Endodermal cell (in vitro differentiated cells): ENCODE data around the gene RCN2. TPM values are rescaled to one million over a fixed set of nuclear protein-coding genes. Genes with fewer than 3 reads are reported as not detected.

Experiments
- DNase-seq: peaks from one replicate; pipeline ENCODE4 v3.0.0-alpha.2; 2017
- H3K27ac ChIP-seq: 2 replicates; pipeline ENCODE4 v1.5.1; 2013; ENCODE audit warnings: mild to moderate bottlenecking, low read depth, low read length, moderate library complexity
- H3K27me3 ChIP-seq: 2 replicates; pipeline ENCODE4 v1.6.1; 2013; ENCODE audit warnings: mild to moderate bottlenecking, low read length, moderate library complexity; ENCODE audit not compliant: insufficient read depth, control insufficient read depth, poor library complexity, severe bottlenecking
- H3K36me3 ChIP-seq: 2 replicates; pipeline ENCODE4 v1.7.0; 2013; ENCODE audit warnings: mild to moderate bottlenecking, low read length, moderate library complexity; ENCODE audit not compliant: control insufficient read depth, insufficient read depth
- H3K4me1 ChIP-seq: one replicate; pipeline ENCODE4 v1.7.0; 2013; ENCODE audit warnings: low read length; ENCODE audit not compliant: control insufficient read depth, insufficient read depth
- H3K4me3 ChIP-seq: 2 replicates; pipeline ENCODE4 v1.5.1; 2013; ENCODE audit warnings: mild to moderate bottlenecking, low read length, moderate library complexity
- H3K9ac ChIP-seq: 2 replicates; pipeline ENCODE4 v1.6.1; 2013; ENCODE audit warnings: mild to moderate bottlenecking, low read length, moderate library complexity; ENCODE audit not compliant: poor library complexity, severe bottlenecking; ENCODE audit errors: extremely low read depth
- H3K9me3 ChIP-seq: 2 replicates; pipeline ENCODE4 v1.6.1; 2013; ENCODE audit warnings: mild to moderate bottlenecking, low read length, moderate library complexity; ENCODE audit not compliant: control insufficient read depth
- H3K27ac Mint-ChIP-seq: 2 replicates; pipeline ENCODE4 v1.8.0; 2020; ENCODE audit warnings: mixed read lengths
- H3K27me3 Mint-ChIP-seq: 2 replicates; pipeline ENCODE4 v1.8.0; 2021; ENCODE audit warnings: mild to moderate bottlenecking, mixed read lengths; ENCODE audit not compliant: insufficient read depth
- H3K36me3 Mint-ChIP-seq: 2 replicates; pipeline ENCODE4 v1.8.0; 2020; ENCODE audit warnings: low read depth, mixed read lengths
- H3K4me1 Mint-ChIP-seq: 2 replicates; pipeline ENCODE4 v1.8.0; 2020; ENCODE audit warnings: mixed read lengths
- H3K4me3 Mint-ChIP-seq: 2 replicates; pipeline ENCODE4 v1.8.0; 2020; ENCODE audit warnings: mild to moderate bottlenecking, moderate library complexity, mixed read lengths
- H3K9me3 Mint-ChIP-seq: 2 replicates; pipeline ENCODE4 v1.8.0; 2020; ENCODE audit warnings: mild to moderate bottlenecking, mixed read lengths
- CTCF ChIP-seq: fragments of 200-600 bp; sonication (generic); conservative IDR thresholded peaks from 2 replicates; pipeline ENCODE4 v1.5.0; 2021; ENCODE audit warnings: antibody characterized with exemption, mild to moderate bottlenecking
- WGBS, 2 experiments: methylation state at CpG; one replicate each; pipeline versions ENCODE4 v1.1.5 to v1.1.7; 2013; ENCODE audit warnings: missing lambda C conversion rate in 2 of 2, mixed read lengths in 1 of 2; ENCODE audit not compliant: insufficient coverage in 1 of 2, insufficient read length in 1 of 2; 5-methylcytosine and 5-hydroxymethylcytosine counted together
- total RNA-seq, 2 donors: library from RNA; stranded (reverse); fragmentation: NEBNext Ultra II Directional in 1 of 2; extraction: Animal tissue kit (Norgen Biotek cat#: 25700) in 1 of 2; gene quantifications; 2 replicates in 1 of 2; 3 replicates in 1 of 2; pipeline ENCODE4 v1.2.1, GENCODE V29; 2021

Gene RCN2
- total RNA-seq, 2 donors from 2014 or later, result 151 to 165 TPM

- H3K27me3 Mint-ChIP-seq, result no peaks in the 10 kb centered on the region
Observed at GRCh38 chr15:76945494-76946093, 14.0 kb downstream of the RCN2 start.

GRCh38 chr15:76947454-76947853, 15.9 kb downstream of the RCN2 start:
- TF ChIP-seq CTCF, result no peak
- 88 to 92% methylated on average over 1 to 3 of the region's 3 CpGs for WGBS, 2 experiments
- Mint-ChIP-seq H3K4me3 (no peak overlapping the region), H3K4me1 (no peaks in the 10 kb centered on the region), H3K27me3 (no peaks in the 10 kb centered on the region), H3K27ac (no peak overlapping the region), H3K9me3 (no peaks in the 10 kb centered on the region), H3K36me3 (peaks cover 66% of the 10 kb centered on the region)
- no peak overlapping the region for H3K4me3 ChIP-seq
- H3K9me3 ChIP-seq, result no peaks in the 10 kb centered on the region
- H3K4me1 ChIP-seq, result no peaks in the 10 kb centered on the region
- peaks cover 80% of the 10 kb centered on the region for H3K36me3 ChIP-seq
- H3K9ac ChIP-seq, result no peak overlapping the region
- no peak overlapping the region for H3K27ac ChIP-seq
- H3K27me3 ChIP-seq, result no peaks in the 10 kb centered on the region
- no peak for DNase-seq

More at GRCh38 chr15:76945494-76946093, 14.0 kb downstream of the RCN2 start:
- Histone ChIP-seq H3K27me3 (no peaks in the 10 kb centered on the region), H3K9me3 (no peaks in the 10 kb centered on the region), H3K36me3 (peaks cover 93% of the 10 kb centered on the region), H3K4me3 (no peak overlapping the region), H3K27ac (no peak overlapping the region), H3K9ac (no peak overlapping the region), H3K4me1 (no peaks in the 10 kb centered on the region)
- Mint-ChIP-seq H3K4me3 (no peak overlapping the region), H3K4me1 (no peaks in the 10 kb centered on the region), H3K36me3 (peaks cover 70% of the 10 kb centered on the region), H3K27ac (no peak overlapping the region), H3K9me3 (no peaks in the 10 kb centered on the region)
- no peak for DNase-seq
- TF ChIP-seq CTCF, result no peak
- 95 to 100% methylated on average over 2 of the region's 2 CpGs for WGBS, 2 experiments

GRCh38 chr15:76951220-76951619, 19.7 kb downstream of the RCN2 start:
- Mint-ChIP-seq H3K4me1 (no peaks in the 10 kb centered on the region), H3K27ac (no peak overlapping the region)

More at GRCh38 chr15:76951220-76951619, 19.7 kb downstream of the RCN2 start:
- Histone ChIP-seq H3K36me3 (peaks cover 45% of the 10 kb centered on the region), H3K27me3 (no peaks in the 10 kb centered on the region), H3K4me1 (no peaks in the 10 kb centered on the region), H3K27ac (peak overlapping the region; percentile 21), H3K4me3 (no peak overlapping the region), H3K9ac (no peak overlapping the region), H3K9me3 (no peaks in the 10 kb centered on the region)
- H3K9me3 Mint-ChIP-seq, result no peaks in the 10 kb centered on the region
- no peak for DNase-seq
- peaks cover 34% of the 10 kb centered on the region for H3K36me3 Mint-ChIP-seq
- H3K4me3 Mint-ChIP-seq, result no peak overlapping the region
- 100% methylated on average over 1 of the region's 1 CpG; no CpG with 5 or more reads in 1 of the 2 experiments for WGBS, 2 experiments
- H3K27me3 Mint-ChIP-seq, result no peaks in the 10 kb centered on the region
- no peak for TF ChIP-seq CTCF
